ENCODE data around the gene PRTFDC1.
"Not testable (repeated sequence)": the region's sequence is repeated elsewhere in the genome, so short reads cannot be mapped to it uniquely, and the experiment has no call there.

Gene PRTFDC1, protein sequence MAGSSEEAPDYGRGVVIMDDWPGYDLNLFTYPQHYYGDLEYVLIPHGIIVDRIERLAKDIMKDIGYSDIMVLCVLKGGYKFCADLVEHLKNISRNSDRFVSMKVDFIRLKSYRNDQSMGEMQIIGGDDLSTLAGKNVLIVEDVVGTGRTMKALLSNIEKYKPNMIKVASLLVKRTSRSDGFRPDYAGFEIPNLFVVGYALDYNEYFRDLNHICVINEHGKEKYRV

DNA sequence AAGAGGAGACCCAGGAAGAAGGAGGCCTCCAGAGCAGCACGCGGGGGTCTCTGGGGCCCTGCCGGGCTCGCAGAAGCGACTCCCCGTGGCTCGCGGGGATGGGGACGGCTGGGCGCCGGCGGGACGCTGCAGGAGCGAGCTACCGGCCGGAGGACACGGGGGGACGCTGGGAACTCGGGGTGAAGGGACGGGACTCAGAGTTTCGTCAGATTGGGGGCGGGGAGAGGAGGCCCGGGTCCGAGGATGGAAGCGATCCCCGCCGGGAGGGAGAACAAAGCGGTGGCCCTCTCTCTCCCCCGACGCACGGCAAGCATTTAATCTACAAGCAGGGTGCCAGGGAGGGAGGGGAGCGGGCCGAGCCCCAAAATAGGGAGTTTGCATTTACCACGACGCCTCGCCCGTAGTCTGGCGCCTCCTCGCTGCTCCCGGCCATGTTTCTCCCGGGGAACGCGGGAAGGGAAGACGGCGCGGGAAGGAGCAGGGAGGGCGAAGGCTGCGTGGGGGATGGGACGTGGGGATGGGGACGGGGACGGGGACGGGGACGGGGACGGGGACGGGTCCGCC lies at the start of gene PRTFDC1:
PRTFDC1 (minus strand) TSS at position 464 of the 564 bp plus-strand sequence; CDS start at position 433, 31 bp downstream.
- DNase-seq, result no peak

DNA sequence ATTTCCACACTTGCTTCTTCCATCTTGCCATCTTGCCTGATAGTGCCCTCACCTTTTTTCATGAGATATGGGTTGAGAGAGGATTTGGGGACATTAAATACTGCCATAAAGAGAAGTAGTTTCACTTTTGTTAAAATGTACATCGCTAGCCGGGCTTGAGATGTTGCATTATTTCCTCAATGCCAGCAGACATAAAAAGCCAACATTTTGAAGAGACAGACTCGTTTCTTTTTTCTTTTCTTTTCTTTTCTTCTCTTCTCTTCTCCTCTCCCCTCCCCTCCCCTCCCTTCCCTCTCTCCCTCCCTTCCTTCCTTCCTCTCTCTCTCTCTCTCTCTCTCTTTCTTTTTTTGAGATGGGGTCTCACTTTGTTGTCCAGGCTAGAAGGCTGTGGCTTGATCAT lies 45.6 kb upstream of the PRTFDC1 start:
- DNase-seq, result no peak

DNA sequence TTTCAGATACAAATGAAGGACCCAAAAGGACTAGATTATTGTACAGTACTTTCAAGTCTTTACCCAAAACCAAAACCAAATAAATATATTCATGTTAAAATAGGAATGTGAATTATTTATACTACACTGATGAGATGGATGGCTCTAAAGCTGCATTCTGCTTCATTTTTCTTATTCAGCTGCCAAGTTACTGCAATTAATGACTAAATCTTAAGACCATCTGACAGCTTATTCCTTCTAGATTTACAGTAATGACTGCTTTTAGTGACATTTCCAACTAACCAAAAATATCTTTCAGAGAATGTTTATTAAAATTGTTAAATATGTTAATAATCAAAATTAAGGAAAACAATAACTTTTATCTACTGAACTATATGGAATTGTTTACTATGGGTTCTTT lies 42.7 kb upstream of the PRTFDC1 start:
- no peak for DNase-seq

DNA sequence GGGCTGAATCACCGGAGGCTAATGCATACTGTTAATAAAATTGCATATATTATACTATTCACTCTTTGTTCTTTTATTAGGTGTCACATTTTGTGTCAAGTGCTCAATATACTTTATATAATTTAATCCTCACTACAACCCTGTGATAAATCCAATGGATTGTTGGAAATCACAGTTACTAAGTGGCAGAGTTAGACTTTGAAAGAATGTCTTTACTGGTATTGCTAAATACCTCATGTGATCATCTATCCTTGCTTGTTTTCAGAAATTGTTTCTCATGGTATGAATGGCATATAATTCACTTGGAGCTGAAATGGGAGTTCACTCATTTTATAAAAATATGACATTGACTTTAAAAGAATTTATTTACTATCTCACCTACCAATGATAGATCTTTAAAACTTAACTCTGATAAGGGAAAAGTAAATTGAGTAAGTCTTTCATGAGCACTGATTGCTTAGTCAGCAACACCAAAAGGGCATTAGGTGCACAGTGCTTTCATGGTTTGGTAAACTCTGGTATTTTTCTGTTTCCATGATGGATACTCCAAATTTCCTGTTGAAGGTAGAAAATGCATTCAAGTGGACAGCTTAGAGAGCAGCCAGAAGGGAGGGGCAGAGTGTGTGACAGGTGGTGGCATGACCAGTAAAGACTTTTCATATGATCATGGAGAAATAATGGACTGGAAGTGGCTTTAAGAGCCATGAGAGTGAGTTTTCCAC lies 41.0 kb upstream of the PRTFDC1 start:
- DNase-seq, result no peak

DNA sequence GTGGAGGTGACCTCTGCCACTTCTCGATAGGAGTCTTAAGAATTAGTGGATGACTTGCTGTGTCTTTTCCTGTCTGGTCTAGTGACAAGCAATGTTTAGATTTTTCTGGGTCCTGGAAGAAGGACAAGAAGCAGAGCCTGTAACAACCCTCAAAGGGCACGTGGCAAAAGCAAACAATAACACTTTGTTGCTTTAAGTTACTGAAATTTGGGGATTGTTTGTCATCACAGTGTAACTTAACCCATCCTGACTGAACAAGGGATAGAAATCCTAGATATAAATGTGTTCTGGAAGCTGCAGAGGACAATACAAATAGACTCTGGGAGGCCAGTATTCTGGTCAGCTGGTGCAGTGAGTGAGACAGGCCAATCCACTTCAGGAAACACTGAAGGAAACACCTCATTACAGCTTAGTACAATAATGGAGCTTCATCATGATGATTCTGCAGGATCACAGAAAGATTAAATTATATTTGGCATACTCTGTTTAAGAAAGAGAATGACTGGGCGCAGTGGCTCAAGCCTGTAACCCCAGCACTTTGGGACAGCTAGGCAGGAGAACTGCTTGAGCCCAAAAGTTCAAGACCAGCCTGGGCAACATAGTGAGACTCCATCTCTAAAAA lies 40.2 kb upstream of the PRTFDC1 start:
- DNase-seq, result no peak

DNA sequence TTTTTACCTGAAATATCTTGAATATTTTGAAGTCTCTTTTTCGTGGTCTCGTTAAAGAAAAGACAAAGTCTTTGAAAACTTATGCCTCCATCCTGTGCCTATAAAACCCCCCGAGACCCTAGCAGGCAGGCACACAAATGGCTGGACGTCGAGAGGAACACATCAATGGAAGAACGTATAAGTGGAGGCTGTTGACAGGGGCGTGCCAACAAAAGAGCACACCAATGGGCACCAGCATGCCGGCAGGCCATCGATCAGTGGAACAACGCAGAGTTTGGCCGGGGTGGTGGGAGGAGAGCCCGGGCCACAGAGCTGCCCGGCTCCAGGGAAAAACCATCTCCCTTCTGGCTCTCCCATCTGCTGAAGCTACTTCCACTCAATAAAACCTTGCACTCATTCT lies 38.9 kb upstream of the PRTFDC1 start:
- no peak for DNase-seq

DNA sequence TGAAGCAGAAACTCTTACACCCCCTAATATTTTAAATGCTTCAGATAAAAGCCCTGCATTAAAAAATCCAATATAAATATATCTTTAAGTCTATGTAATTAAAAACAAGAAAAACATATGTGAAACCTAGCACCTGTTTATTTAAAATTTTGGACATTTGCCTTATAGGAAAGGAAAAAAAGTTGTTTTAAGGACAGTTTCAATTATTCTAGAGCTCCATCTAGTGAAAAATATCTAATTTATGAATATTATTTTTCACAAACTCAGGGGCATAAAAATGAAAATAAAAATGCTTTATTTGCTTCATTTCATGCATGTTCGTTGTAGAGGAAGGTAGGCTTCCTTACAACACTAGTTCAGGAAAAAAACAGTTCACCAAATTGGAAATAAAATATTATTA lies 37.5 kb upstream of the PRTFDC1 start:
- no peak for DNase-seq

DNA sequence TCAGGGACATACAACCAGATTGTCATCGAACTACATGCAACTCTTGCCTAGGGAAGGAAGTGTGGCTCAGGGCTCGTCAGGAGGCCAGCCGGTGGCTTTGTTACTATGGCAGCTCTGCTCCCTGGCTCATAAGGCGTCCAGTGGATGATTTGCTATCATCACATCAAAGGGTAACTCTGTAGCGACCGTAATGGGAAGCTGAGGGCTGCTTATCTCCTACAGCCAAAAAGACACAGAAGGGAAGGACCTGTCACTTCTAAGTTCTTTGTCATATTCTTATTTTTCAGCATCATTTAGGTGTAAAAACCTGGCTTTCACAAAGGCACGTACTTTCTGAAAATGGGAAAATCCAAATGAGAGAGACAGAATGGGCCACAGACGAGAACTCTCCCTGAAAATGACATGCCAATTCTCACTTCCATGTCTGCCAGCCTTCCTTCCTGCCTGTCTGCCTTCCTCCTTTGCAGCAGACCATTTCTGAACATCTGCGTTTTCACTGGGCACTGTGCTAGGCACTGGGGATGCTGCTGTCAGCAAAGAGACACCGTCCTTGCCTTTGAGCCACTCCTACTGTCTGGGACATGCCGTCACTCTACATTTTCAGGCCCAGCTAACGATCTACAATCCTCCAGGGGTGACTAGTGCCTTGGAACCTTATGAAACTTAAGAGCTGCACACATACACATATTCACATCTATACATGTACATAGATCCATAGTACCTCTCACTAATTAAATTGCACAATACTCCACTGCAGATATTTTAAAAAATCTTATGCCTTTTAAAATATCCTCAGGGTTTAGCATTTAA lies 36.6 kb upstream of the PRTFDC1 start:
- no peak for DNase-seq

DNA sequence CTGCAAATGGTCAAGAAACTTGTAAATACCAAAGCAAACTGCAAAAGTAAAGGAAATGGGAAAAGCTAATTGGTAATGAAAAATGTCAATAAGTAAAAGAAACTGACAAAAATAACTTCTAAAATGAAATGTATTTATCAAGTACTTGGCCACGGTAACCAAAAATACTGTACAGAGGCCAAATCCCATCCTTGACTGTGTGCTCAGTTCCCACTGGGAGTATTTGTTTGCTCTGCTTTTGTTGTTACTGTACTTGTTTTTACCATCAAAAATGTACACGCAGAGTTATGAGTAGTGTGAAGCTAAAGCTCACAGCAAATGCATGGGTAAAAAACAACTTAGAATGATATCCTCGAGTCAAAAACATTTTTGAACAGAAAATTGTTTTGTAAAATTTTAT lies 32.5 kb upstream of the PRTFDC1 start:
- no peak for DNase-seq

DNA sequence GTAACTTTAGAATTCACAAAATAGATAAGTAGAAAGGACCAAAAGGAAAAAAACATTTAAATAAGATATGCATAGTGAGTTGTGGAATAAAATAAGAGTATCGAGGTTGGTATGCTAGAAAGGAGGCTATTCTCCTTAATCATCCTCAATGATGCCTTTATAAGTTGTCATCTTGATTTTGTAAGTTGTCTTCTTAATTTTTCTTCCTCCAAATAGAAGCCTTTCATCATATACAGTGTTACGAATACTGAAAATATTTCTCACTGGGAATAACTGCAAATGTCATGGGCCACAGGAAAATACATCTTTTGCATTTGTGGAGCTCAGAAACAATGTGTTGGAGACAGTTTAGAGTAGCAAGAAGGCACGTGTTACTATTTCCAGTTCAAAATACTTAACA lies 31.5 kb upstream of the PRTFDC1 start:
- DNase-seq, result no peak

DNA sequence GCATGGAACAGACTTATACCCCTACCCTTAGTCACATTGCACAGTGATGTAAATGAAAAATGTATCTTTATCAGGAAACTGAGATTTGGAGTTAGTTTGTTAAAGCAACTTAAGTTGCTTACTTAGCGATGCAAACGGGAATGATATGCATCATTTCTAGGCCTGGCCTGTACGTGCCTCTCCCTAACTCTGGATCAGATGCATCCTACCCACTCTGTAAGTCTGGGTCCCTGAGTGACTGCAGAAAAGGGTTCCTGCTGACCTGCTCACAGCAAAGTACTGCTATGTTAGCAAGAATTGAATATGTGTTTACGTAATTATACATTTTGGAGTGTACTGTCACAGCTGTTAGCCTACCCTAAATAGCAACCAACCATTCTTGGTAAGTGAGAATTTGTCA lies 30.7 kb upstream of the PRTFDC1 start:
- no peak for DNase-seq

DNA sequence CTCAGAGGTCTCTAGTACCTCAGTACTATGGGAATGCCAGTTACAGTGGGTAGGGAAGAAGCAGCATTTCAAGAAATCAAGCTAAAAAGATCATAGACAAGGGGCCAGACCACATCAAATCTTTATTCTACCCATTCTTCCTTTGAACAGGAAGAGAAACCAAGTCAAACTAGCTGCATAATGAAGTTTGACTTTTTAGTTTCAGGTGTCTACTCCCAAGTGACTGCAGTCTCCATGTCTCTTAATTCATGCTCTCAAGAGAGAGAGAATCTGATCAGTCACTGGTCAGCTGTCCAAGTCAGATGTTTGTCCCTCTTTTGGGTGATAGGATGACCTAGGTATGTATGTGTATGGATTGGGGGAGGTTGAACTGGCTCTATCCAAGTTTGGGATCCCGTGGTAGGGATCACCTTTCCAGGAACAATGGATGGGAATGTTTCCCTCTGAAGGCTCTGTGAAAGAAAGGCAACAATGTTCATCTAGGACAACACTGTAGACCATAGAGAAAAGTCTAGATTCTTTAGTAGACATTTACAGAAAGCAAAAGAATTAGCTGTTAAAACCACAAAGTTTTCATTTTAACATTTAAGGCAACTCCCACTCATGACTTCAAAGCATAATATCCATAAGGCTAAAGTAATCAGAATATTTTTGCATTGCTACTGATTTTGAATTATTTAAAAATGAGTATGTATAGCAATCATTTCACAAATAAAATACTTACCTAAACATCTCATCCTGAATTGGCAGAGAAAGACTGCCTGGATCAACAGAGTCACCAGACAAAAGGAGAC lies 30.1 kb upstream of the PRTFDC1 start:
- no peak for DNase-seq

DNA sequence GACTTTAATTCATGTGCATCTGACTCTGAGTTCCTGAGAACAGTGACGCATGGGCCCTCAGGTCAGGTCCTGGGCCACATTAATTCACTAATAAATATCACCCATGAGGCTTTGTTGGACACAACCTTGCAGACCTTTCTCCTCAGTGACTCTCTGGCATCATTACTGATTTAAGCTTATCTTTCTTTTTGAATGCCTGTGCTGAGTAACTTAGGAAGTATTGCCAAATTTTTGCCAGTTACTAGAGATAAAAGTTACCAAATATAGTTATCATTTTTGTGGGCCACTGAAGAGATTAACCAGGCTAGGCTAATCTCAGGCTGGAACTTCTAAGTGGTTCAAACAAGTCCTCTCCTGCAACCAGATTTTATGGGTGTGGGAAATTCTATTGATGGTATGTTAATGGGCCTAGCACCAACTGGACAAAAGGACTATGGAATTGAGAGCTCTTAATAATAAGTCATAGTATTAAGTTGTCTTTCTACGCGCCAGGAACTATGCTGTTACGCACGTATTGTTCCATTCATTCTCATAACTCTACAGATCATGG lies 28.8 kb upstream of the PRTFDC1 start:
- no peak for DNase-seq

DNA sequence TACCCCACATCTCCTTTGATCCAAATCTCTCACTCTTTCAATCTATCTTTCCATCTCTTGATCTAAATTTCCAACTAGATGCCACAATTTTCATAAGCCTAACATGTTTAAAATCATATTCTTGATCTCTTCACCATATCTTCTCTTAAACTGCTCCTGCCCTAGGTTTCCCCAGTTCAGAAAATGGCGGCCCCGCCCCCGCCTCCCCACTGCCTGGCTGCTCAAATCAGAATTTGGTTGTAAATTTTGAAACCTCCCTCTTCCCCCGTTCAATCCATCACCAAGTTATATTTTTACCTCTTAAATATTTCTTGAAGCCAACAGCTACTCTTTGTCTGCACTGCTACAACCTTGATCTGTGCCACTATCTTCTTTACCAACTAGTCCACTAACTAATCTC lies 27.3 kb upstream of the PRTFDC1 start:
- no peak for DNase-seq

DNA sequence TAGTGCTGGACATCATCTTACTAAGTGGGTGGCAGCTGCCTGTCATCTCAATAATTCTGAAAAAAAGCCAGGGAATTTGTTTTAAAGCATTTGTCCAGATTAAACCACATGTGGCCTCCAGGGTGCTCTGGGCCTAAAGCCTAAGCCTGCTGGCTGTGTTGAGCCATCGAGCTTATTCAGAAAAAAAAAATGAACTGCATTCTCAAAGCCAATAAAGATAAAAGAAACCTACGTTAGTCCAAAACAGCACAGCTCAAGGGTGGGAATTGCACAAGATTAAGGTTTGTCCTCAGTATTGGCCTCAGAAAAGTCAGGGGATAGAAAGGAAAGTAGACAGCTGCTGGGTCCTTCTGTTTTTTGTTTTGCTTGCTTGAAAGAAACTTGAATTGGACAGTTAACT lies 22.6 kb upstream of the PRTFDC1 start:
- no peak for DNase-seq

DNA sequence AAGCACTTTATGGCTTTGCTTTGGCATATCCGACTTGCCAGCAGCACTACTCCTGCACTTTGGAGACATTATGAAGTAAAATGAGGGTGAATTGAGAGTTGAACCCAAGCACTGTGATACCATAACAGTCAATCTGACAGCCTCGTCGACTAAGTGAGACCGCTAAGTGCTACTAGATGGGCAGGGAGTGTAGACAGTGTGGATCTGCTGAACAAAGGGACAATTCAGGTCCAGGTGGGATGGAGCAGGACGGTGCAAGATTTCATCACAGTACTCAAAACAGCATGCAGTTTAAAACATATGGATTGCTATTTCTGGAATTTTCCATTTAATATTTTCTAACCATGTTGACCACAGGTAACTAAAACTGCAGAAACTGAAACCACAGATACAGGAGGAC lies 20.8 kb upstream of the PRTFDC1 start:
- no peak for DNase-seq

DNA sequence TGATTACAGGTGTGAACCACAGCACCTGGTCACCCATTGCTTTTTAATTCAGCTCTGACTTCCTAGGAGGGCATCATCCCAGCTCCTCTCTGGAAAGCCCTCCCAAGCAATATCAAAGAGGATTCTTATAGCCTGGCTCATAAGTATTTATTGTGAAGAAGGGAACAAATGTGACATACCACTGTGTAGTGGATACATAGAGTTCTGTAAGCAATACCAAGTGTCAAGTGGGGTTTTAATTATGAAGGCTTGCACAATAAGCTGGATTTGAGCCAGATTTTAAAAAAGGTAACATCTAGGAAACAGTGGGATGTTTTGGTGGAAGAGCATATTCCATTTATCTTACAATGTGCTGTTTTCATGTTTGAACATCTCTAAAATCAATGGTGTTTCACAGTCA lies 19.0 kb upstream of the PRTFDC1 start:
- DNase-seq, result no peak

DNA sequence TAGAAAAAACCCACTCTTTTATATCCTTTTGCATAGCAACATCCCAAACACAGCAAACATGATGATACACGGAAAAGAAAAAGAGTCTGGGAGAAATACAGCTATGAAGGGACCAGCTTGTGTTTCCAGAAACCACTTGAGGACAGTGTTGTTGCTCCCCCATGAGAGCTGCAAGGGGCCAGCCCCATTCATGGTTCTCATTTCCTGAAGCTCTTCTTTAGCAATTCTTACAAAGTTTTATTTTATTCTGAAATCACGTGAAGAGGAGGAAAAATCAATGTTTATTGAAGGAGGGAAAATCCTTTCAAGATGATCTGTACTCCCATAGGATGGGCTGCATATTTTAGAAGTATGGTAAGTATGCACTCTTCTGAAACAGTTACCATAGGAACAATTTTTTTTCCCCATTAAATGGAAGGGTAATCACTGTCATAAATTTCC lies 17.5 kb upstream of the PRTFDC1 start:
- DNase-seq, result no peak

DNA sequence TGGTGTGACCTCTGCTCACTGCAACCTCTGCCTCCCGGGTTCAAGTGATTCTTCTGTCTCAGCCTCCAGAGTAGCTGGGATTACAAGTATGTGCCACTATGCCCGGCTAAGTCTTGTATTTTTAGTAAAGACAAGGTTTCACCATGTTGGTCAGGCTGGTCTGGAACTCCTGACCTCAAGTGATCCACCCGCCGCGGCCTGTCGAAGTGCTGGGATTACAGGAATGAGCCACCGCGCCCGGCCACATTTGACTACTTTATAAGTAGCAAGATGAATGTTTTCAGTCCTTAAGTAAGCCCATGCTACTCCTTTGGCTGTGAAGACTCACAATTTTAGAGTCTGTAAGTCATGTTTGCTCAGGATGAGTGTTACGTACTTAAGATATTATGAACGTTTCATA lies 16.5 kb upstream of the PRTFDC1 start:
- DNase-seq, result not testable (repeated sequence)

DNA sequence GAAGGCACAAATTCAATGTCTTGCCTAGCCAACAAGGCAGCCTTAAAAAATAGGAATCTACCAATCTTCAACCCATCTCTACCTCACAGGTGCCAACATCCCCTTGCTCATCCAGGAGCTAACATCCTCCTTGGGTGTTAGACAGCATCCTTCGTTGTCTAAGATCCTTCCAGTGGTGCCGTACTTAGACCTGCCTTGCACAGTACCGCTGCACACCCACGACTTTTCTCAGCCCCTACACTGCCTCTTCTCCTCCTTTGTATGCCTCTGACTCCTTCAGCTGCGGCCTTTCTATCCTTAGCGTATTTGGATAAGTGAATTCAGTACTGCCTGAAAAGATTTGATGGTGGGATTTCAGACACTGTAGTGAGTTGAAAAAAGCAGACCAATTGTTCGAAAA lies 15.9 kb upstream of the PRTFDC1 start:
- no peak for DNase-seq

DNA sequence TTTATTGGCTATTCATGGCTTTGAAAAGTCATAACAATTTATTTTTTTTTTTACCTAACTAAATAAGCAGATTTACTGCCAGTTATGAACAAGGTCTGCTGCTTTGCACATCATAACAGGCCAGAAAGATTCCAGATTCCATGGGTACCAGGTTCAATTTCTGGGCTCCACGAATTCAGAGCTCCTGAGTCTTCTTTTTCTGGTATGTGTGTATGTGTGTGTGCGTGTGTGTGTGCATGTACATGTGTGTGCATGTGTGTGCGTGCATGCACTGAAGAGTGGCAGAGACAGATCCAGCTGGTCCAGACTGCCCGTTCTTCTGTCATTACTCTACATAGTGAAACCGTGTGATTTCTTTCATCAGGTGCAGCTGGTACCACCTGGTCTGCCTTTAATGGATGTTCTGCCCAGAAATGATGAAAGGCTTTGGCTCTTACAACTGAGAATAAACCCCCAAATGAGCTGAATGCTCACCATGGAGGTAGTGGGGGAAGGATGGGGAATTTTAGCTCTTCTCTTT lies 14.6 kb upstream of the PRTFDC1 start:
- no peak for DNase-seq

DNA sequence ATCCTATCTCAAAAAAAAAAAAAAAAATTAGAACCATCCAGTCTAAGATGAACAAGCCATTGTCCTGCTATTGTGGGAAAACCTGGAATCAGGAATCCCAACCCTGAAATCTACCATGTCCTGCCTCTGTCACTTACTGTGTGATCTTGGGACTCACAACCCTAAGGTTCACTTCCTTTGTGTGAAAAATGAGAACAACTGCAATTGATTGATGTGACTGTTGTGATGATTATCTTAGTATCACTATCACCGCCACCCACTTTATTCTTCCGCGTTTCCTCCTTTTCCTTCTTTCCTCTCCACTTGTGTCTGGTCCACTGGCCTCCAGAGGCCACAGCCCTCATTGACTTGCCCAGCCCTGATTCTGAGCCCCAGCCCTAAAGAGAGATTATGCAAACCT lies 12.6 kb upstream of the PRTFDC1 start:
- no peak for DNase-seq

All from DMS153 (cell line).